ENCODE measurements around the gene SF1. TPM values are rescaled to one million over a fixed set of nuclear protein-coding genes. Genes with fewer than 3 reads are reported as not detected.
A peak's percentile ranks its signal among the peaks of the same experiment; 100 is the strongest.

The SF1 gene
- total RNA-seq, 3 donors from 2014 or later: 549 to 586 (median 553) TPM

- DNase-seq (no peak), ATAC-seq (no peak)
- Mint-ChIP-seq H3K9me3 (no peaks in the 10 kb centered on the region), H3K27me3 (ENCODE audit: low read depth) (no peaks in the 10 kb centered on the region), H3K4me1 (ENCODE audit: low read depth) (peaks cover 32% of the 10 kb centered on the region), H3K36me3 (ENCODE audit: insufficient read depth) (peaks cover 16% of the 10 kb centered on the region), H3K4me3 (peak overlapping the region; percentile 87)
These were observed 26.2 kb upstream of the SF1 start for GRCh38 chr11:64804346-64805210.

GRCh38 chr11:64803846-64804345, 25.6 kb upstream of the SF1 start:
- no peak for ATAC-seq
- H3K27me3 Mint-ChIP-seq (ENCODE audit: low read depth): no peaks in the 10 kb centered on the region

DNA sequence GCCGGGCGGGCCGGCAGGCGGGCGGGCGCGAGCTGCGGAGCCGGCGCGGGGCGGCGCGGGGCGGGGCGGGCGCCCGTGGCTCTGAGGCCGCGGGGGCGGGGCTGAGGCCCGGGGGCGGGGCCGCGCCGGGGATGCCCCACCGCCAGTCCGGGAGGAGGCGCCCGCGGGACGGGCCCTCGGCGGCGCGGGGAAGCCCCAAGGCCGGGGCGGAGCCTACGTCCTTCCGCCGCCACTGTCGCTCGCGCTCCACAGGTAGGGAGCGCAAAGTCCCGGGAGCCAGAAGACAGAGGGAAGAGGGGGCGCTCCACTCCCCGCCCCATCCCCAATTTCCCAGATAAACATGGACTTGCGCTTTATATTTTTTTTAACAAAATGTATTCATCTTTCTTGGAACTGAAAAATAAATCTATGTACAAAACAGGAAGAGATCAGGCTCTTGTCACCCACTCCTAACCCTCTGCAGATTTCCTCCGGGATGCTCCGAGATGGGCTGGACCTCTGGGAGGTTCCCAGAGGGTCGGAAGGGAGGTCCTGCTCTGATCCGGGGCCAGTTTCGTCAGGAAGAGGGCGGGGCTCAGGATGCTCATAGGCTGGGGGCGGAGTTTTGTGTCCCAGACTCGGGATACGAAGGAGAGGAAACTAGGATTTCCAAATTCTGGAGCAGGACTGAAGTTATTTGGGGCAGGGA, 25.0 kb upstream of the SF1 start, which contains the start of gene MAP4K2:
Gene MAP4K2 (minus strand): TSS at position 57 of the 688 bp plus-strand sequence. CDS start 65 bp downstream, outside the sequence.
- no peaks in the 10 kb centered on the region for H3K27me3 Mint-ChIP-seq (ENCODE audit: low read depth)
- H3K9me3 Mint-ChIP-seq: no peaks in the 10 kb centered on the region
- H3K4me3 Mint-ChIP-seq: peak within 1 kb of the TSS; percentile 87
- peaks cover 18% of the 10 kb centered on the region for H3K36me3 Mint-ChIP-seq (ENCODE audit: insufficient read depth)
- DNase-seq (peak; percentile 82), ATAC-seq (peak; percentile 91)
- peaks cover 32% of the 10 kb centered on the region for H3K4me1 Mint-ChIP-seq (ENCODE audit: low read depth)

More at GRCh38 chr11:64803846-64804345, 25.6 kb upstream of the SF1 start:
- Mint-ChIP-seq H3K4me1 (ENCODE audit: low read depth) (peaks cover 29% of the 10 kb centered on the region), H3K36me3 (ENCODE audit: insufficient read depth) (peaks cover 16% of the 10 kb centered on the region), H3K9me3 (no peaks in the 10 kb centered on the region), H3K4me3 (peak overlapping the region; percentile 87)
- DNase-seq: no peak

- peak in 1 of 2 donors; percentile 25 for ATAC-seq
- Mint-ChIP-seq H3K4me1 (ENCODE audit: low read depth) (peaks cover 32% of the 10 kb centered on the region), H3K4me3 (peak overlapping the region; percentile 78), H3K27me3 (ENCODE audit: low read depth) (no peaks in the 10 kb centered on the region), H3K9me3 (no peaks in the 10 kb centered on the region), H3K36me3 (ENCODE audit: insufficient read depth) (peaks cover 16% of the 10 kb centered on the region)
- DNase-seq: no peak
These were observed 24.2 kb upstream of the SF1 start for GRCh38 chr11:64802370-64803157.

DNA sequence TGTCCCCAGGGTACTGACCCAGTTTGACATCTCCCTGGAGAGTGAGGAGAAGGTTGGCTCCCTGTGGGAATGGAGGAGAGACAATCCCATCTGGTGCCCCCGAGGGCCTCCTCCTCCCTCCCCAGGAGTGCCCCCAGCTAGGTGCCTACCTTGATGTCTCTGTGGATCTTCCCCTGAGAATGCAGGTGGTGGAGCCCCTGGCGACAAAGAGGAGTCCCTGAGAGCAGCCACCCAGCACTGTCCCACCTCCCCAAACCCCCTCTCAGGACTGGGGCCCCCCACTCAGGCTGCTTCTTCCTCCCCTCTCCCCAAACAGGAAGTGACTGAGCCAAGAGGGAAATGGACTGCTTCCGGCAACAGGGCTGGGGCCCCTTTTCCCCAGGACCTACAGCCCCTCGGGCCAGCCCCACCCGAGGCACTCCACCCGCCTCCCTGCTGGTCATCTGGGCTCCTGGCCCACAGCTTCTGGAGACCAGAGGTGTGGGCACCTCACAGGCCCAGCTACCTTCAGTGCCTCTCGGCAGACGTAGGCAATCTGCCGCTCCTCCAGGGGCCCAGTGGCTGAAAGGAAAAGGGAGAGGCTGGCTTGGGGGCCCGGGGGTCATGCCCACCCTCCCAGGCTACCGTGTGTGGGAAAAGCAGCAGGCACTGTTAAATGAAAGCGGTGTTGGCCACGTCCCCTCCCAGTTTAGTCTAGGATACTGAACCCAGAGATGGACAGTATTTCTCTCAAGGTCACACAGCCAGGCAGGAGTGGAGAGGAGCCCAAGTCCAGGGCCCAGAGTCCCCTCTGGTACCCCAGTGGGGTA, 23.4 kb upstream of the SF1 start:
- DNase-seq: no peak
- no peak for ATAC-seq
- Mint-ChIP-seq H3K27me3 (ENCODE audit: low read depth) (no peaks in the 10 kb centered on the region), H3K36me3 (ENCODE audit: insufficient read depth) (peaks cover 12% of the 10 kb centered on the region), H3K4me1 (ENCODE audit: low read depth) (peaks cover 32% of the 10 kb centered on the region), H3K4me3 (peak overlapping the region; percentile 78), H3K9me3 (no peaks in the 10 kb centered on the region)

DNA sequence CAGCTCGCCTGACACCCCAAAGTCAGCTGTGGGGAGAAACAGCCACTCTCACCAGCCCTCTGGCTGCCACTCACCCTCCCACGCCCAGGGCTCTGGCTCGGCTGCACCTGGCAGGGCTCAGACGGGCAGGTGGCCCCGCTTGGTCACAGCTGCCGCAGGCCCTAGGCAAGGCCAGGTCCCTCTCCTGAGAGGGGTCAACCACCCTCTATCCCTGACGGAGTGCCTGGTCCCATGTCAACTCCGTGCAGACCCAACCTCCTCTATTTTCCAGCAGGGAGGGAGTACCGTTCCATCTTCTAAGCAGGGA, 22.8 kb upstream of the SF1 start:
- Mint-ChIP-seq H3K9me3 (no peaks in the 10 kb centered on the region), H3K36me3 (ENCODE audit: insufficient read depth) (peaks cover 7% of the 10 kb centered on the region), H3K4me3 (peak overlapping the region; percentile 78), H3K27me3 (ENCODE audit: low read depth) (no peaks in the 10 kb centered on the region), H3K4me1 (ENCODE audit: low read depth) (peaks cover 32% of the 10 kb centered on the region)
- ATAC-seq: no peak
- no peak for DNase-seq

- no peaks in the 10 kb centered on the region for H3K9me3 Mint-ChIP-seq
- no peaks in the 10 kb centered on the region for H3K27me3 Mint-ChIP-seq (ENCODE audit: low read depth)
- H3K36me3 Mint-ChIP-seq (ENCODE audit: insufficient read depth): peaks cover 5% of the 10 kb centered on the region
- ATAC-seq: no peak
- DNase-seq: no peak
- H3K4me3 Mint-ChIP-seq: peak overlapping the region; percentile 26
- H3K4me1 Mint-ChIP-seq (ENCODE audit: low read depth): peaks cover 32% of the 10 kb centered on the region
These were observed 22.2 kb upstream of the SF1 start for GRCh38 chr11:64800303-64801157.

GRCh38 chr11:64799623-64800302, 21.4 kb upstream of the SF1 start:
- Mint-ChIP-seq H3K4me1 (ENCODE audit: low read depth) (peaks cover 35% of the 10 kb centered on the region), H3K27me3 (ENCODE audit: low read depth) (no peaks in the 10 kb centered on the region), H3K36me3 (ENCODE audit: insufficient read depth) (peaks cover 5% of the 10 kb centered on the region), H3K9me3 (no peaks in the 10 kb centered on the region), H3K4me3 (no peak overlapping the region)
- DNase-seq: no peak
- no peak for ATAC-seq

DNA sequence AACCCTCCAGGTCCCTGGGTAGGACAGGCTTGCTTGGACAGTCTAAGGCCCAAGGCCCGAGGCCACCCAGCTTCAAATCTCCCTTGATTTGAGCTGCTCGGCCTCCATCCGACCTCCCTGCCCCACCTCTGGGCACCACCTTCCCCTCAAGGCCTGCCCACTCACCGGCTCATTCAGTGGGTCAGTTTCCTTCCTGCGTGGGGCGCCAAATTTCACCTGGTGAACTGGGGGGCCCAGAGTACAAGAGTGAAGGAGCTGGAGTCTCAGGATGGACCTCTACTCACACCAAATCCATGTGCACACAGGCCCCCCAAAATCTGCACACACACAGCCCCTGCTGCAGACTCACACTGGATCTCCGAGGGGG, 20.9 kb upstream of the SF1 start:
- no peak for ATAC-seq
- H3K4me3 Mint-ChIP-seq: no peak overlapping the region
- DNase-seq: no peak
- H3K27me3 Mint-ChIP-seq (ENCODE audit: low read depth): no peaks in the 10 kb centered on the region
- H3K4me1 Mint-ChIP-seq (ENCODE audit: low read depth): peaks cover 39% of the 10 kb centered on the region
- H3K9me3 Mint-ChIP-seq: no peaks in the 10 kb centered on the region
- H3K36me3 Mint-ChIP-seq (ENCODE audit: insufficient read depth): peaks cover 5% of the 10 kb centered on the region

GRCh38 chr11:64796757-64797541, 18.6 kb upstream of the SF1 start:
- peaks cover 3% of the 10 kb centered on the region for H3K36me3 Mint-ChIP-seq (ENCODE audit: insufficient read depth)

DNA sequence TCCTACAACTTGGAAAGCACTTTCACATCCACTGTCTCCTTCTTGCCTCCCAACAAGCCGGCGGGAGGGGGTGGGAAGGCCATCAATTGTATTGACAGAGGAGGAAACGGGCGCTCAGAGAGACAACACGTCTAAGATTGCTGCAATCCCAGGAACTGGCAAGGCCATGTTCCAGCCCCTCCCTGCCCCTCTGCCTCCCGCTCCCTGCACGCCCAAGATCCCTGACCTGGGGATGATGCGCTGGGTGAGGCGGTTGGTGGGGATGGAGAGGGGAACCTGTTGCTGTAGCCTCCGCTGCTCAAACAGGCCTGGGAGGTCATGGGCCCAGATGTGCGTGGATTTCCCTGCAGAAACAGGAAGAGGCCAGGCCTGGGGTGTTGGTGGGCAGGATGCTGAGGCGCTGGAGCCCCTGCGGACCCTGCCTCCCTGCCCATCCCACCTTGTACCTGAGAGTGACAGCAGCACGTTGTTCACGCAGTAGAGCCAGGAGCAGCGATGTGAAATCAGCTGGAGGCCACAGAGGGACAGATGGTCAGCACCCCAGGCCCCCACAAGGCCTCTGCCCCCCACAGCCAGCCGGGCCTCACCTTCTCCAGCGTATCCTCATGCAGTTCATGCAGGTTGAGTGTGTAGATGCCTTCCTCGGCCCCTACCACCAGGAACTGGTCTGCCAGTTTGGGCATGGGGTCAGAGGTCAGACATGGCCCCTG, 17.9 kb upstream of the SF1 start:
- Mint-ChIP-seq H3K9me3 (no peaks in the 10 kb centered on the region), H3K27me3 (ENCODE audit: low read depth) (no peaks in the 10 kb centered on the region), H3K4me1 (ENCODE audit: low read depth) (peaks cover 37% of the 10 kb centered on the region), H3K36me3 (ENCODE audit: insufficient read depth) (peaks cover 3% of the 10 kb centered on the region), H3K4me3 (no peak overlapping the region)
- ATAC-seq: no peak
- DNase-seq: no peak

More at GRCh38 chr11:64796757-64797541, 18.6 kb upstream of the SF1 start:
- ATAC-seq (no peak), DNase-seq (no peak)
- H3K4me3 Mint-ChIP-seq: no peak overlapping the region
- no peaks in the 10 kb centered on the region for H3K27me3 Mint-ChIP-seq (ENCODE audit: low read depth)
- no peaks in the 10 kb centered on the region for H3K9me3 Mint-ChIP-seq
- peaks cover 43% of the 10 kb centered on the region for H3K4me1 Mint-ChIP-seq (ENCODE audit: low read depth)
